GM20431 (cell line): ENCODE measurements around the gene TCP11L1.

Experiments
- in situ Hi-C: fragments of 300-500 bp; cut with MseI, MboI; formaldehyde crosslinking; loops from one replicate; pipeline ENCODE4 v1.15.0; 2020; ENCODE audit warnings: low sequenced_read_pairs; ENCODE audit not compliant: unreplicated experiment

TCP11L1 gene

DNA sequence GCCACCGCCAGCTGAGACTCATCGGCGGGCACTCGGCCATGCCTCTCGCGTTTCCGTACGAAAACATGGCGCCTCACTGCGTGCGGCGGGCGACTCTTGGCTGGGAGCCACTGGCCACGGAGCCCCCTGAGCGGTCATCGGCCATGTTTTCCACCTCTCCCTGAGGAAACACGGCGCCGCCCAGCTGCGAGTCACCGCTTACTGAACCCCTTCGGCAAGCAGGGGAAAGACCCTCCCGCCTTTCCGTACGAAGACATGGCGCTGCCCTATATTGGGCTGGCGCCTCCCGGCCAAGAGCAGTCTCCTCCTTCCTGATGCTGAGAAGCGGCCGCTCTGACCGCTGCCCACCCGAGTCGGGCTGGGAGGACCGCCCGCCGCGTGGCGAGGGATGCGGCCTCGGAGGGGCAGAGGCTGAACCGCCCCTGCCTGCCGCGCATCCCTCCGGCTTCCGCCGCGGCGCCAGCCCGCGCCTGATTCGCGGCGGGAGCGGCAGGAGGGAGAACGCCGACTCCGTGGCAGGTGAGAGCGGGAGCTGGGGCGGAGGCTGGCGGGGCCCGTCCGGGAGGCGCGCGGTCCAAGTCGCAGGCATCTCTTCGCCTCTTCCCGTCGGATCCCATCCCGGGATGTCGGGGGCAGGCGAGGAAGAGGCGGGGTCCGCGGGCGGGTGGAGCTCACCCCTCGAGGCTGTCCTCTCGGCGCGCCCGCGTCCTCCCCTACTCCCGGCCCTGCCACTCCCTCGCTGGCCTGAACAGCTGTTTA is at the start of gene TCP11L1:
TCP11L1 (plus strand) TSS at position 299 of the 759 bp plus-strand sequence. CDS start 4,202 bp downstream, outside the sequence.
- in situ Hi-C loops, result no loop called here

GRCh38 chr11:32990481-32990880 is 48.9 kb upstream of the TCP11L1 start:
- in situ Hi-C loops, result no loop called here

- in situ Hi-C loops, result no loop called here
These were observed 47.9 kb upstream of the TCP11L1 start for GRCh38 chr11:32991427-32991826.

DNA sequence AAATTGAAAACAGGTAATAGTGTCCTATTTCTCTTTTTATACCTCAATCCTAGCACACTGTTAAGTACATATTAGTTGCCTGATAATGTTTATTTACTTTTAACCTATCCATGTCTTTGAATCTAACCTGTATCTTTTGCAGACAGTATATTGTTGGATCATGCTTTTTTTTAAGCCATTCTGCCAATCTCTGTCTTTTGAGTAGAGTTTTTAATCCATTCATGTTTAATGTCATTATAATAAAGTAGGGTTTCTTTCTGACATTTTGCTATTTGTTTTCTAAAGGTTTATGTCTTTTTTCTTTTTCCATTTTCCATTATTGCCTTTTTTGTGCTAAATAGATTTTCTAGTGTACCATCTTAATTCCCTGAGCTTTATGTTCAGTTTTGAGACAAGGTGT is 47.5 kb upstream of the TCP11L1 start:
- in situ Hi-C loops, result no loop called here

DNA sequence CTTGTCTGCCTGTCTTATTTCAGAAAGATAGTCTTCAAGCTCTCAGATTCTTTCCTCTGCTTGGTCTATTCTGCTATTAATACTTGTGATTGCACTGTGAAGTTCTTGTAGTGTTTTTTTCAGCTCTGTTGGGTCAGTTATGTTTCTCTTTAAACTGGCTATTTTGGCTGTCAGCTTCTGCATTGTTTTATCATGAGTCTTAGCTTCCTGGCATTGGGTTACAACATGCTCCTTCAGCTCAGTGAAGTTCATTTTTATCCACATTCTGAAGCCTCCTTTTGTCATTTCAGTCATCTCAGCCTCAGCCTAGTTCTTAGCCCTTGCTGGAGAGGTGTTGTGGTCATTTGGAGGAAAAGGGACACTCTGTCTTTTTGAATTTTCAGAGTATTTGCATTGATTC is 39.2 kb upstream of the TCP11L1 start:
- in situ Hi-C loops, result no loop called here

DNA sequence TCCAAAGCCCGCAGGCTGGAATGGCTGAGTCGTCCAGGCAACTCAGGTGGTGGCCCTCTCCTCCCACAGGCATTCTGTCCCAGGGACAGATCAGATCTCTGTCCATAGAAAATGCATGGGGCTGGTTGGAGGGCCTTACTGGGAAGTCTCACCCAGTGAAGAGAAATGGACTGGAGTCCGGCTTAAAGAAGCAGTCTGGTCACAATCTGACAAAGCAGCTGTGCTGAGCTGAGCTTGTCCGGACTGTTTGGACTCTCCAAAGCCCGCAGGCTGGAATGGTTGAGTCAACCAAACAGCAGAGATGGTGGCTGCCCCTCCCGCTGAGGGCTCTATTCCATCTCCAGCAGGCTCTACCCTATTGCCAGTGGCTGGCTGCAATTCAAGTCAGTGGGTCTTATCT is 38.1 kb upstream of the TCP11L1 start:
- in situ Hi-C loops, result no loop called here

GRCh38 chr11:33001751-33002542 is 37.4 kb upstream of the TCP11L1 start:
- in situ Hi-C loops, result no loop called here

DNA sequence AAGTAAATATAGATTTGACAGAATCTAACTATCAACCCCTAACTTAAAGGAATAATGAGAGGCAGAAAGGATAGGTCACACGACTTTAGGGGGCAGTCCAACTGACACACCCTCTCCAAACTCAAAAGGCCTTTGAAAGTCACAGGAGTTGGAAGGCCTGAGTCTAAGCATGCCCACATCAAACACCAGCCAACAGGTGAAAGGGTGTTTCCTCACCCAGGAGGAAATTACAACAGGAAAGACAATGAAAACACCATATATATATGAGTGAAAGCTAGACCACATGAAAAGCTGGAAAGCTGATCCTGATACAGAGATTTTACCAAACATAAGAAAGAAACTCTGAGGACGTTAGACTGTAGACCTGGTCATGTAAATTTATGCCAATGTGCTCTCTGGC is 34.2 kb upstream of the TCP11L1 start:
- in situ Hi-C loops, result no loop called here

DNA sequence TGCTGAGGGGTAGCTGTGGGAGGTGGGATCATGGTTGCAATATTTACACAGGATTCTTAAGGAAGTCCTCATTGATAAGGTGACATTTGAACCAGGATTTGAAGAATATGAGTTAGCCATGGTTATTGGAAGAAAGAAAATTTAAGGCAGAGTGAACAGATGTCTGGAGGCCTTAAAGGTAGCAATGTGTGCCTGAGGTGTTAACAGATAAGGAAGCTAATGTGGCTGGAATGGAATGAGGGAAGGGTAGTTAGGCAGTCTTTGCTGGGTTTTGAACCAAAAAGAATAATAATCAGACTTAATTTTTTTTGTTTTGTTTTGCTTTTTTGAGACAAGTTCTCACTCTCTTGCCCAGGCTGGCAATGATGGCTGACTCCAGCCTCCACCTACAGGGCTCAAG is 33.4 kb upstream of the TCP11L1 start:
- in situ Hi-C loops, result no loop called here

- in situ Hi-C loops, result no loop called here
These were observed 25.6 kb upstream of the TCP11L1 start for GRCh38 chr11:33013755-33014154.

GRCh38 chr11:33015621-33016551 is 23.5 kb upstream of the TCP11L1 start, which contains the start of gene DEPDC7:
DEPDC7 (plus strand) TSS chr11:33015878; CDS start chr11:33015956, 78 bp downstream.
- in situ Hi-C loops, result no loop called here

DNA sequence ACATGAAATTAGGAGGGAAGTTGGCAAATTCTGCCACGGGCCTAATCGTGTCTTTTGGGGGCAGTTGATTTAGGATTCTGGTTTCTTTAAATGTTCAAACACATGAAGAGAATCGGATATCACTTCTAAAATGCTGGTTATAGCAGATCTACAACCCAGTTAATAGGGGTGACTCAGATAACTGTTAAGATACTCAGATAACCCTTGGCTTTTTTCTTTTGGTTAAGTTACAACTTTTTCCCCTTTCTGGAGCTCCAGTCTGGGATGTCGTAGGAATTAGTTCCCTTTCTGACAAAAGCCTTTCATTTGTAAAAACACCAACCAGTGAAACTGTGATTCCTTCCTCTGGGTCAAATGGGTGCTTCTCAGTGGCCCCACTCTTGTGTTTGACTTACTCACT is 22.7 kb upstream of the TCP11L1 start:
- in situ Hi-C loops, result no loop called here

DNA sequence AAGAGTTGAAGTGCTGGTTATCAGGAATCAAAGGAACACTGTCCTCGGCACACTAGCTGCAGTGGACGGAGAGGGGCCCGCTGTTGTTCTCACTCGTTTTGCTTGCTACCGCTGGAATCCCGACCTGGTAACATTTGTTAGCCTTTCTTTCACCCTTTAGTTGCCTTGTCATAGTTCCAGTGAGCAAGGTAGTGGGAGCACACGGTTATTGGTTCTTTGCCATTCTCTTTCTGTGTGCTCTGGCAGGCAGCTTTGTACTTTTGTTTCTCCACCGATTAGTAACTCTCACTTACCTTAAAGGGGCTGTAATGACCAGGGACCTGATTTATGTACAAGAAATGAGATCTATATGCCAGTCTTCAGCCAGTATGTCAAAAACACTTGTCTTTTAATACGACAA is 21.9 kb upstream of the TCP11L1 start:
- in situ Hi-C loops, result no loop called here

DNA sequence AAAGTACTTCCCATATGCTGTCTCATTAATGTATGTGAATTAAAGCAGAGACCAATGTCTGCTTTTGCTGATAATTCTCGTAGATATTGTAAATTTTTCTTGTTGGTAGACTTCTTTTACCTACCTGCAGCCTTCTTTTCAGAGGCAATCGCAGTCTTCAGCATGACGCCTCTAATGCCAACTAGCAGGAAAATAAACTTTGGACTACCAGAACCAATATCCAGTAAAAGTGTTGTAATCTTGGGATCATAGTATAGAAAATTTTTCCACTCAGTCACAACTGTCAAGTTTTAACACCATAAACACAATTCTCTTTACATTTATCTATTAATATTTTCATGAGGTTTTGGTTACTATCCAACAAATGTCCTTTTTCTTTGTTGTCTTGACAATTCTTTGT is 21.4 kb upstream of the TCP11L1 start:
- in situ Hi-C loops, result no loop called here

- in situ Hi-C loops, result no loop called here
These were observed 20.5 kb upstream of the TCP11L1 start for GRCh38 chr11:33018840-33019239.

DNA sequence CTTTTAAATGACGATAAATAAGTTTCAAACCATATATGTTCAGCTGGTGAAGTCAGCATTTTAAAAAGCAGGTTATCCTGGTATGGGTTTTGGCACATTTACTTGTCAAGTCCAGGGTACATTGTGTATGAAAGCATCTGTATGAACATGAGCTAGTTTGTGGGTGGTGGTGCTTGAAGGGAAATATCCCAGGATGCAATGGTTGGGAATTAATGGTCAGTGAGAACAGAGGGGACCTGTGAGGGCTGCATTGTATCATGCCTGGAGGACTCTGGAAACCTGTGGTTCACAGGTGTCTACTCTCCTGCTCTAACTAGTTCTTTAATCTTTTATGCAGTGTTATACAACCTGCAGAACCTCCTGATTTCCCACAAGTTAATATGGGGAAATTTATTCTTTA is 17.9 kb upstream of the TCP11L1 start:
- in situ Hi-C loops, result no loop called here

GRCh38 chr11:33021937-33022336 is 17.4 kb upstream of the TCP11L1 start:
- in situ Hi-C loops, result no loop called here

- in situ Hi-C loops, result no loop called here
These were observed 14.0 kb upstream of the TCP11L1 start for GRCh38 chr11:33025339-33025722.

GRCh38 chr11:33027233-33027632 is 12.1 kb upstream of the TCP11L1 start:
- in situ Hi-C loops, result no loop called here

GRCh38 chr11:33027846-33028536 is 11.4 kb upstream of the TCP11L1 start:
- in situ Hi-C loops, result no loop called here
